Left ventricle myocardium inferior (tissue), 1 donor: ENCODE results near the gene SLC37A1. TPM values are rescaled to one million over a fixed set of nuclear protein-coding genes. Genes with fewer than 3 reads are reported as not detected.

Experiments used
- DNase-seq: peaks from one replicate; pipeline ENCODE4 v3.0.0-alpha.2; 2020
- H3K27ac ChIP-seq: fragments of 200-600 bp; replicated peaks from 2 replicates; pipeline ENCODE4 v1.8.0; 2021
- H3K27me3 ChIP-seq: fragments of 200-600 bp; 2 replicates; pipeline ENCODE4 v1.8.0; 2021; ENCODE audit warnings: low read depth
- H3K36me3 ChIP-seq: fragments of 200-600 bp; 2 replicates; pipeline ENCODE4 v1.8.0; 2021
- H3K4me1 ChIP-seq: fragments of 200-600 bp; 2 replicates; pipeline ENCODE4 v1.8.0; 2021
- H3K4me3 ChIP-seq: fragments of 200-600 bp; 2 replicates; pipeline ENCODE4 v1.8.0; 2021; ENCODE audit warnings: mild to moderate bottlenecking, moderate library complexity
- H3K9me3 ChIP-seq: fragments of 200-600 bp; replicated peaks from 2 replicates; pipeline ENCODE4 v1.8.0; 2021
- CTCF ChIP-seq: fragments of 200-600 bp; IDR thresholded peaks from 2 replicates; pipeline ENCODE4 v1.8.0; 2021; ENCODE audit warnings: antibody characterized with exemption, mild to moderate bottlenecking, borderline replicate concordance
- intact Hi-C: fragments of 100-400 bp; cut with micrococcal nuclease; formaldehyde crosslinking; loops from one replicate; pipeline ENCODE4 v1.11.0; 2022
- total RNA-seq: library from RNA; stranded (reverse); fragmentation: NEBNext Ultra II Directional; extraction: Animal tissue kit (Norgen Biotek cat#: 25700); gene quantifications from one replicate; pipeline ENCODE4 v1.2.1, GENCODE V29; 2021
- donor health status: DM: no; HTN: yes; CAD: no; lungs with severe emphysema.

SLC37A1 gene
- total RNA-seq, 1 donor from 2014 or later: 3.8 TPM

DNA sequence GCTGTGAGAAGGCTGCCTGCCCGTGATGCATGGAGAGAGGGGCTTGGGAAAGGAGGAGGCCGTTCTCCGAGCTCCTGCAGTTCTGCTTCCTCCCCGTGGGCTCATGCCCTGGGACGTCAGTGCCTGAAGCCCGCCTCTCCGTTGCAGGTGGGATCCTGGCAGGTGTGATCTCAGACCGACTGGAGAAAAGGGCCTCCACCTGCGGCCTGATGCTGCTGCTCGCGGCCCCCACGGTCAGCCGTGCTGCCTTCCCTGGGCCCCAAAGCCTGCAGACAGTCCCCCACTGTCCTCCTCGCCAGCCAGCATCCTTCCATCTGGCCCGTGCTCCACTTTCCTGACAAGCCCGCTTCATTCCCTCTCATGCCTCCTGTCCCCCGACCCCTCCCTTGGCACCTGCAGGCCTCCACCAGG lies 50.9 kb downstream of the SLC37A1 start:
- Histone ChIP-seq H3K27ac (no peak overlapping the region), H3K4me1 (no peaks in the 10 kb centered on the region), H3K9me3 (no peaks in the 10 kb centered on the region), H3K36me3 (peaks cover 58% of the 10 kb centered on the region), H3K4me3 (no peak overlapping the region), H3K27me3 (no peaks in the 10 kb centered on the region)
- no peak for DNase-seq
- TF ChIP-seq CTCF: no peak
- intact Hi-C loops: no loop called here

DNA sequence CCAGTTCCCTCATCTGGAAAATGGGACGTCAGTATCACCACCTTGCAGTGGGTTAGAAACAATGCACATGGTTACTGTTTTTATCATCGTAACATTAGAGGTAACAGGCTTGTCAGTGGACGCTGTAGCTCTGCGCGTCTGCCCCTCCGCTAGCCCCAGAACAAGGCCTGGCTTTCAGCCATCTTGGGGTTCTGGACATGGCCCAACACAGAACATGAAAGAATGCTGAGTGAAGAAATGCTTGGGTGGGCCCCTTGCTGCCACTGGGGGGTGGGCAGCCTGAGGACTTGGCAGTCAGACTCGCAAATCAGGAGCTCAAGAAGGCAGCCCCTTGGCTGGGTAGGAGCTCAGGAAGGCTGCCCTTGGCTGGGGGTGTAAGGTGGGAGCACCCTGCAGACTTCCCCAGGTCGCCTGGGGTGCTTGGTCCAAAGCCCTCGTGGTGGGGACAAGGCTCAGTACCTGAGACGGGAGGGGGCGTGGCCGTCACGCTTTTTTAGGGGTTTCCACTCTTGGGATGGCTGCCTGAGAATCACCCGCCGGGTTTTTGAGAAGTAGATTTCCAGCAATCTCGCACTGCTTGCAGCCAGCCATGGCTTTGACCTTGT lies 51.7 kb downstream of the SLC37A1 start:
- intact Hi-C loops: no loop called here
- Histone ChIP-seq H3K27me3 (no peaks in the 10 kb centered on the region), H3K9me3 (no peaks in the 10 kb centered on the region), H3K4me3 (no peak overlapping the region), H3K27ac (no peak overlapping the region), H3K36me3 (peaks cover 60% of the 10 kb centered on the region), H3K4me1 (no peaks in the 10 kb centered on the region)
- TF ChIP-seq CTCF: no peak
- no peak for DNase-seq

DNA sequence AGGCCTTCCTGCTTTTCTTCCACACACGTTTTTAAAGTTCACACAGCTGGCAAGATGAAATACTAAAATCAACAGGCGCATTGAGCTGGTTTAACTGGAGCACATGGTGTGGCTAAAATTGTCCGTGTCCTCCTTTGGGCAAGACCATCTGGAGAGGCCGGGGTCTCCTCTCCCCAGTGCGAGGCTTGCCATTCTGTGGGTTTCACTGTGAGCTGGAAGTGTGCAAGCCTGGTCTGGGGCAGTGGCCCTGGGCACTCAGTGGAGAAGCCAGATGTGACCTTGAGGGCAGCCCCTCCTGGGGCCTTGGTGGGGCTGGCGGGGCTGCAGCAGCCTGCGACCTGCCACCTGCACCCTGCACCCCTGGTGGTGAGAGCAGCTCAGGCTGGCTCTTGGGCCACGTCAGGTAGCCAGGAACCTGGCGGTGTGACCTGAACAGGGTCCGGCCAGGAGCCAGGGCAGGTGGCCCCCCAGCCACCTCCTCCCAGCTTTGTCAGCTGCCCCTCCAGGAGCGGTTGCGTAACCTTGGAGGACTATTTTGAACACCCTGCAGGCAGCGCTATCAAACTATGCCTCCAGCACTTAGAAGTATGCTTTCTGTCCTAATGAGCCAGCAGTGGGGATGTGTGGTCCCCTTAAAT lies 52.4 kb downstream of the SLC37A1 start:
- TF ChIP-seq CTCF: no peak
- Histone ChIP-seq H3K4me3 (no peak overlapping the region), H3K27ac (no peak overlapping the region), H3K27me3 (no peaks in the 10 kb centered on the region), H3K9me3 (no peaks in the 10 kb centered on the region), H3K36me3 (peaks cover 67% of the 10 kb centered on the region), H3K4me1 (no peaks in the 10 kb centered on the region)
- intact Hi-C loops: no loop called here
- no peak for DNase-seq

GRCh38 chr21:42566524-42567213 lies 53.0 kb downstream of the SLC37A1 start:
- no peak overlapping the region for H3K27ac ChIP-seq
- H3K36me3 ChIP-seq: peaks cover 65% of the 10 kb centered on the region
- no peak for DNase-seq
- H3K9me3 ChIP-seq: no peaks in the 10 kb centered on the region
- no peak overlapping the region for H3K4me3 ChIP-seq
- intact Hi-C loops: no loop called here
- H3K4me1 ChIP-seq: no peaks in the 10 kb centered on the region
- no peaks in the 10 kb centered on the region for H3K27me3 ChIP-seq
- TF ChIP-seq CTCF: no peak

- no peak overlapping the region for H3K4me3 ChIP-seq
- no peak for DNase-seq
- no peak overlapping the region for H3K27ac ChIP-seq
- H3K36me3 ChIP-seq: peaks cover 61% of the 10 kb centered on the region
- H3K4me1 ChIP-seq: no peaks in the 10 kb centered on the region
- intact Hi-C loops: no loop called here
- no peaks in the 10 kb centered on the region for H3K9me3 ChIP-seq
- TF ChIP-seq CTCF: no peak
- no peaks in the 10 kb centered on the region for H3K27me3 ChIP-seq
These were observed 53.5 kb downstream of the SLC37A1 start for GRCh38 chr21:42567214-42567555.
